ENCODE data around the gene DOCK9. TPM values are rescaled to one million over a fixed set of nuclear protein-coding genes. Genes with fewer than 3 reads are reported as not detected.

Gene DOCK9
- total RNA-seq, 2 donors from 2014 or later, result 58.6 to 102 TPM

GRCh38 chr13:98992355-98992754 lies 14.5 kb upstream of the DOCK9 start:
- ATAC-seq (ENCODE audit: insufficient number of reproducible peaks, low FRiP score, low read depth), result no peak
- Histone ChIP-seq H3K4me3 (no peak overlapping the region), H3K27ac (no peak overlapping the region), H3K4me1 (ENCODE audit: control insufficient read depth in 1 of 2, low read depth in 2 of 2) (no peaks in the 10 kb centered on the region), H3K27me3 (replicated peaks; ENCODE audit: insufficient read depth) (no peaks in the 10 kb centered on the region), H3K36me3 (no peaks in the 10 kb centered on the region), H3K9me3 (no peaks in the 10 kb centered on the region)
- no peak for DNase-seq (ENCODE audit: low spot score)
- no peak for TF ChIP-seq CTCF (IDR thresholded peaks at IDR 0.05)

DNA sequence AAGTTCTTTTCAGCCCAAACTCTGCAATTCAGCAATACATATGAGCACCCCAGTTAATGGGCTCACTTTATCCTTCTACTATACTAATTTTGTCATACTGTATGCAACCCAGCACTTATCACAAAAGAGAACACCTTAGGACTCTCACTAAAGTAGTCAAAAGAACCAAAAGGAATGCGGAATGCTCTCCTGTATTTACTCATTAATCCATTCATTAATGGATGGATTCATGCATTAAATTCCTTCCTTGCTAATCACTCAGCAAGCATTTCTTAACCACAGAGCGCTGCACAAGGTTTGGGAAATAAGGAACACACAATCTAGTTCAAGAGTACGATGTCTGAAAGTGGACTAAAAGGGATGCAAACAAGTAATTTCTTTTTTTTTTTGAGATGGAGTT lies 12.8 kb upstream of the DOCK9 start:
- Histone ChIP-seq H3K36me3 (no peaks in the 10 kb centered on the region), H3K4me3 (no peak overlapping the region), H3K27ac (no peak overlapping the region), H3K9me3 (no peaks in the 10 kb centered on the region), H3K27me3 (replicated peaks; ENCODE audit: insufficient read depth) (no peaks in the 10 kb centered on the region), H3K4me1 (ENCODE audit: control insufficient read depth in 1 of 2, low read depth in 2 of 2) (no peaks in the 10 kb centered on the region)
- ATAC-seq (ENCODE audit: insufficient number of reproducible peaks, low FRiP score, low read depth), result no peak
- DNase-seq (ENCODE audit: low spot score), result no peak
- TF ChIP-seq CTCF (IDR thresholded peaks at IDR 0.05), result no peak

- no peaks in the 10 kb centered on the region for H3K9me3 ChIP-seq
- no peak overlapping the region for H3K27ac ChIP-seq
- H3K4me3 ChIP-seq, result no peak overlapping the region
- ATAC-seq (ENCODE audit: insufficient number of reproducible peaks, low FRiP score, low read depth) (no peak), DNase-seq (ENCODE audit: low spot score) (no peak)
- no peaks in the 10 kb centered on the region for H3K27me3 ChIP-seq (replicated peaks; ENCODE audit: insufficient read depth)
- TF ChIP-seq CTCF (IDR thresholded peaks at IDR 0.05), result no peak
- H3K4me1 ChIP-seq (ENCODE audit: control insufficient read depth in 1 of 2, low read depth in 2 of 2), result no peaks in the 10 kb centered on the region
- no peaks in the 10 kb centered on the region for H3K36me3 ChIP-seq
These were observed 11.8 kb upstream of the DOCK9 start for GRCh38 chr13:98989469-98990235.

DNA sequence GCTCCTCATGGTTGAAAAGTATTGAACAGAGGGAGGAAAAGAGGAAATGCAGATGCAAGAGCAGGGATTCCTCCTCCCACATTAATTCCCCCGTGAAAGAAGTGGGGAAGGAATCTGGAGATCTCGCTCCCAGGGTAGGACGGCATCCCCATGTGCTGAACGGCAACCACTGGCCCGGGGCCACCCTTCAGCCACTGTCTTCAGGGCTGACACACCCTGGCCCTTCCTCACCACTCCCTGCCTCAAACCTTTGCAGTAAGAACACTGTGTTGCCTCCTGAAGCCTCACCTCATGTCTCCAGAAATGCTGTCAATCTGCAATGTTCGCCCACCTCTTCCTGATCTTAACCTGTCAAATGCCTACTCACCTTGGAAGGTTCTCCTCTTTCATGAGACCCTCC lies 10.9 kb upstream of the DOCK9 start:
- Histone ChIP-seq H3K4me3 (no peak overlapping the region), H3K4me1 (ENCODE audit: control insufficient read depth in 1 of 2, low read depth in 2 of 2) (no peaks in the 10 kb centered on the region), H3K36me3 (no peaks in the 10 kb centered on the region), H3K27me3 (replicated peaks; ENCODE audit: insufficient read depth) (no peaks in the 10 kb centered on the region), H3K9me3 (no peaks in the 10 kb centered on the region), H3K27ac (no peak overlapping the region)
- DNase-seq (ENCODE audit: low spot score), result no peak
- no peak for TF ChIP-seq CTCF (IDR thresholded peaks at IDR 0.05)
- no peak for ATAC-seq (ENCODE audit: insufficient number of reproducible peaks, low FRiP score, low read depth)

DNA sequence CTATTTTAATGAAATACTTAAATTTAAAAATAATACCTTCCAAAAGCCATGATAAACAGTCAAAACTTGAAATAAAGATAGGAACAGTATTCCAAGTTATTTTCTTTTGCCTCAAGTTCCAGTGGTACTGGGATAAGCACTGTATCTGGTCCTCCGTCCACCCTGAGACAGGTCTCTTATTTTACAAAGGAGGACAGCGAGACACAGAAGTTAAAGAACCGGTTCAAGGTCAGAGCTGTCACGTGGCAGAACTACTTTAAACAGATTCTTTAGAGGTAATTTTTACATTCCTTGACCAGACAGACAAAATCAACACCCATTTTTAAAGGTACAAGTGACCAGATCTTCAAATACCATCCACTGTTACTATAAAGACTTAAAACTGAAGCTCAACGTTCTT lies 10.4 kb upstream of the DOCK9 start:
- no peak overlapping the region for H3K27ac ChIP-seq
- no peaks in the 10 kb centered on the region for H3K36me3 ChIP-seq
- no peak overlapping the region for H3K4me3 ChIP-seq
- no peaks in the 10 kb centered on the region for H3K27me3 ChIP-seq (replicated peaks; ENCODE audit: insufficient read depth)
- DNase-seq (ENCODE audit: low spot score) (no peak), ATAC-seq (ENCODE audit: insufficient number of reproducible peaks, low FRiP score, low read depth) (no peak)
- no peaks in the 10 kb centered on the region for H3K9me3 ChIP-seq
- H3K4me1 ChIP-seq (ENCODE audit: control insufficient read depth in 1 of 2, low read depth in 2 of 2), result peaks cover under 1% of the 10 kb centered on the region in 2 donors
- no peak for TF ChIP-seq CTCF (IDR thresholded peaks at IDR 0.05)
